Ishikawa (cell line): ENCODE measurements around the gene OGFOD2.

Experiments
- CEBPB ChIP-seq: IDR thresholded peaks from 2 replicates; pipeline ENCODE4 v1.6.1; 2012
- CREB1 ChIP-seq: IDR thresholded peaks from 2 replicates; pipeline ENCODE4 v1.6.1; 2012; ENCODE audit warnings: low read depth
- EGR1 ChIP-seq: IDR thresholded peaks from 2 replicates; pipeline ENCODE4 v1.6.1; 2012
- EP300 ChIP-seq: IDR thresholded peaks from 2 replicates; pipeline ENCODE4 v1.6.1; 2012; ENCODE audit warnings: borderline replicate concordance
- FOXM1 ChIP-seq: IDR thresholded peaks from 2 replicates; pipeline ENCODE4 v1.6.1; 2012; ENCODE audit warnings: low read depth, borderline replicate concordance
- NFIC ChIP-seq: IDR thresholded peaks from 2 replicates; pipeline ENCODE4 v1.6.1; 2012
- RAD21 ChIP-seq: IDR thresholded peaks from 2 replicates; pipeline ENCODE4 v1.6.1; 2012; ENCODE audit warnings: low read depth
- TAF1 ChIP-seq: IDR thresholded peaks from 2 replicates; pipeline ENCODE4 v1.6.1; 2012; ENCODE audit warnings: low read depth, mild to moderate bottlenecking
- TCF12 ChIP-seq: IDR thresholded peaks from 2 replicates; pipeline ENCODE4 v1.6.1; 2012; ENCODE audit warnings: low read depth
- TEAD4 ChIP-seq: IDR thresholded peaks from 2 replicates; pipeline ENCODE4 v1.6.1; 2012
- YY1 ChIP-seq: IDR thresholded peaks from 2 replicates; pipeline ENCODE4 v1.6.1; 2012; ENCODE audit warnings: low read depth
- ZBTB7A ChIP-seq: IDR thresholded peaks from 2 replicates; pipeline ENCODE4 v1.6.1; 2012; ENCODE audit warnings: low read depth
- TF ChIP-seq, protein P1 (sequence below): IDR thresholded peaks from 2 replicates; pipeline ENCODE4 v1.6.1; 2012
- TF ChIP-seq, protein P2 (sequence below): IDR thresholded peaks from 2 replicates; pipeline ENCODE4 v1.6.1; 2012
- TF ChIP-seq, protein P3 (sequence below): IDR thresholded peaks from 2 replicates; pipeline ENCODE4 v1.6.1; 2012; ENCODE audit warnings: low read depth, mild to moderate bottlenecking

OGFOD2 gene

DNA sequence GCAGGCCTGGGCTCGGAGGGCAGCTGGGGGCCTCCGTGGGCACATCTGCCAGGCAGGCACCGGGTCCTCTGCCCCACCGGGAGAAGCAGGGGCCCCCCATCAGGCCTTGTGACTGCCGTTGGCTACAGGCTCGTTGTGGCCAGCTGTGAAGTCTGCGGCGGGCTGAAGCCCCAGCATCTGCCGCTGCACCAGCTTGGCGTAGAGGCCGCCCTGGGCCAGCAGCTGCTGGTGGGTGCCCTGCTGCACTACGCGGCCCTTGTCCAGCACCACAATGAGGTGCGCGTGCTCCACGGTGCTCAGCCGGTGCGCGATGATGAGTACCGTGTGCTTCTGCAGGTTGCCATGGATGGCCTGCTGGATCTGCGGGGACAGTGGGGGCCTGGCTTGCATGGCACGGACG is 45.2 kb upstream of the OGFOD2 start:
- no peak for TF ChIP-seq ZBTB7A
- no peak for TF ChIP-seq CEBPB
- no peak for TF ChIP-seq RAD21
- no peak for TF ChIP-seq FOXM1
- no peak for TF ChIP-seq EP300
- TF ChIP-seq CREB1, result no peak
- TF ChIP-seq TEAD4, result no peak
- TF ChIP-seq, protein P1, sequence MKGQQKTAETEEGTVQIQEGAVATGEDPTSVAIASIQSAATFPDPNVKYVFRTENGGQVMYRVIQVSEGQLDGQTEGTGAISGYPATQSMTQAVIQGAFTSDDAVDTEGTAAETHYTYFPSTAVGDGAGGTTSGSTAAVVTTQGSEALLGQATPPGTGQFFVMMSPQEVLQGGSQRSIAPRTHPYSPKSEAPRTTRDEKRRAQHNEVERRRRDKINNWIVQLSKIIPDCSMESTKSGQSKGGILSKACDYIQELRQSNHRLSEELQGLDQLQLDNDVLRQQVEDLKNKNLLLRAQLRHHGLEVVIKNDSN, result no peak

DNA sequence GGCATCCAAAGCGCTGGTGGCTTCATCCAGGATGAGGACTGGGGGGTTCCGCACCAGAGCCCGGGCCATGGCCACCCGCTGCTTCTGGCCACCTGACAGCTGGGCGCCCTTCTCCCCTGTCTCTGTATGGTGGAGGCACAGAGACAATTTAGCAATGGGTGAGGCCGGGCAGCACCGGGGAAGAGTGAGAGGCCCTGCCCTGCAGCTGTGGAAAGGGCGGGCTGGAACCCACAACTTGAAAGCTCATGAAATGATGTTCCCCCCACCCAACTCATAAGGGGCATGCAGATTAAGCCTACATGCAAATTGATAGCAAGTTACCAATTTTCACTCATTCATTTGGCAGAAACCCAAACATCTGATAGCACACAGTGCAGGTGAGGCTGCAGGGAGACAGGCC is 42.8 kb upstream of the OGFOD2 start:
- TF ChIP-seq TEAD4 (no peak), YY1 (no peak)

DNA sequence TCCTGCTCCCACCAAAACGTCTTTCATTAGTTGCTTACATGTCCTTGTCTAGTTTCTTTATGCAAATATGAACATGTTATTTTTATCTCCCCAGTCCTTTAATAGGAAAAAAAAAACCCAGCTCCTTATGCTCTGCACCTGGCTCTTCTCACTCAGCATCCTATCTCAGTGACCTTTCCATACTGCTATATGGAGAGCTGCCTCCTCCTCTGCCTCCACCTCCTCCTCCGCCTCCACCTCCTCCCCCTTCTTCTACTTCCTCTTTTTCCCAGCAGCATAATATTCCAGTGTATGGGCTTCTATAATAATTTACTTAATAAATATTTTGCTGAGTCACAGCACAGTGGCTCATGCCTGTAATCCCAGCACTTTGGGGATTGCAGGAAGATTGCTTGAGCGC is 40.3 kb upstream of the OGFOD2 start:
- no peak for TF ChIP-seq NFIC
- TF ChIP-seq EGR1, result no peak
- no peak for TF ChIP-seq EP300
- no peak for TF ChIP-seq FOXM1
- TF ChIP-seq, protein P2, sequence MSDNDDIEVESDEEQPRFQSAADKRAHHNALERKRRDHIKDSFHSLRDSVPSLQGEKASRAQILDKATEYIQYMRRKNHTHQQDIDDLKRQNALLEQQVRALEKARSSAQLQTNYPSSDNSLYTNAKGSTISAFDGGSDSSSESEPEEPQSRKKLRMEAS, result no peak
- TF ChIP-seq YY1, result no peak
- no peak for TF ChIP-seq RAD21
- TF ChIP-seq TCF12, result no peak
- TF ChIP-seq CREB1, result no peak
- TF ChIP-seq TEAD4, result no peak
- TF ChIP-seq, protein P3, sequence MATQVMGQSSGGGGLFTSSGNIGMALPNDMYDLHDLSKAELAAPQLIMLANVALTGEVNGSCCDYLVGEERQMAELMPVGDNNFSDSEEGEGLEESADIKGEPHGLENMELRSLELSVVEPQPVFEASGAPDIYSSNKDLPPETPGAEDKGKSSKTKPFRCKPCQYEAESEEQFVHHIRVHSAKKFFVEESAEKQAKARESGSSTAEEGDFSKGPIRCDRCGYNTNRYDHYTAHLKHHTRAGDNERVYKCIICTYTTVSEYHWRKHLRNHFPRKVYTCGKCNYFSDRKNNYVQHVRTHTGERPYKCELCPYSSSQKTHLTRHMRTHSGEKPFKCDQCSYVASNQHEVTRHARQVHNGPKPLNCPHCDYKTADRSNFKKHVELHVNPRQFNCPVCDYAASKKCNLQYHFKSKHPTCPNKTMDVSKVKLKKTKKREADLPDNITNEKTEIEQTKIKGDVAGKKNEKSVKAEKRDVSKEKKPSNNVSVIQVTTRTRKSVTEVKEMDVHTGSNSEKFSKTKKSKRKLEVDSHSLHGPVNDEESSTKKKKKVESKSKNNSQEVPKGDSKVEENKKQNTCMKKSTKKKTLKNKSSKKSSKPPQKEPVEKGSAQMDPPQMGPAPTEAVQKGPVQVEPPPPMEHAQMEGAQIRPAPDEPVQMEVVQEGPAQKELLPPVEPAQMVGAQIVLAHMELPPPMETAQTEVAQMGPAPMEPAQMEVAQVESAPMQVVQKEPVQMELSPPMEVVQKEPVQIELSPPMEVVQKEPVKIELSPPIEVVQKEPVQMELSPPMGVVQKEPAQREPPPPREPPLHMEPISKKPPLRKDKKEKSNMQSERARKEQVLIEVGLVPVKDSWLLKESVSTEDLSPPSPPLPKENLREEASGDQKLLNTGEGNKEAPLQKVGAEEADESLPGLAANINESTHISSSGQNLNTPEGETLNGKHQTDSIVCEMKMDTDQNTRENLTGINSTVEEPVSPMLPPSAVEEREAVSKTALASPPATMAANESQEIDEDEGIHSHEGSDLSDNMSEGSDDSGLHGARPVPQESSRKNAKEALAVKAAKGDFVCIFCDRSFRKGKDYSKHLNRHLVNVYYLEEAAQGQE, result no peak
- TF ChIP-seq TAF1, result no peak
- no peak for TF ChIP-seq CEBPB
- TF ChIP-seq, protein P1, result no peak

DNA sequence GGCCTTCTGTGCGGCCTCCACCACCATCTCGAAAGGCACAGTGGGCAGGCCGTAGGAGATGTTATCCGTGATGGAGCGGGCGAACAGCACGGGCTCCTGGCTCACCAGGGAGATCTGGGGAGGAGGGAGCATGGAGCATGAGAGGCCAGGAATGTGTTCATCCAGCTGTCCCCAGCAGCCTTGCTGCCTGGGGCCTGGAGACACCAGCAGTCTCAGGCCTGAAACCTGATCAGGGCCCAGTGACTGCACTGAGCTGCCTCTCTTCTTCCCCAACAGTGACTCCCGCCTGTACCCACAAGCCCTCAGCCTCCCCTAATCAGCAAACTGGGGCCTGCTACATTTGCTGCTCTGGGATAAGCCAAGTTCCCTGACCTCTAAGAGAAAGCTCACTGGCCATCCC is 39.7 kb upstream of the OGFOD2 start:
- no peak for TF ChIP-seq EP300
- TF ChIP-seq NFIC, result no peak
- TF ChIP-seq, protein P3, result no peak
- no peak for TF ChIP-seq CREB1
- TF ChIP-seq, protein P2, result no peak
- no peak for TF ChIP-seq YY1

DNA sequence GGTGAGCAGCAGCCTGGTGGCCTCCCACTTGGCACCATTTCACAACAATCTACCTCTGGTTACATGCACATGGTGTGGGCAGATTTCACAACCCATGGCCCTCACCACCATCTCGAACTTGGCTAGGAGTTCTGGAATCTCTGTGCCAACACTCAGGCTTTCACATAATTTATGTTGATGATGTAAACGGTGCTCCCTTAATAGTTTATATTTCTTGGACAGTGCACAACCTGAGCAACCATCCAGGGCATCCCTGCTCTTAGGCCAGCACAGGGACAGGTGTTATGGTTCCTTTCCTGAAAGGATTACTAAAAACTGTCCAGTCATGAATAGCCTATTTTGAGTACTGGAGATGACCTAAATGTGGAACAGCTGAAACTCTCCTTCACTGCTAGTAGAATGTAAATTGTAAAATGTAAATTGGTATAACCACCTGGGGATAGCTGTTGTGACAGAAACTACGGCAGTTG is 37.4 kb upstream of the OGFOD2 start:
- TF ChIP-seq, protein P1, result no peak
- TF ChIP-seq RAD21 (no peak), CEBPB (no peak), FOXM1 (no peak), TAF1 (no peak), CREB1 (no peak), YY1 (no peak)
- TF ChIP-seq, protein P3, result no peak
- TF ChIP-seq, protein P2, result no peak
